ENCODE measurements around the gene GALNT15. TPM values are rescaled to one million over a fixed set of nuclear protein-coding genes. Genes with fewer than 3 reads are reported as not detected.

Gene GALNT15
- total RNA-seq, 1 donor from 2014 or later: 3.9 TPM

GRCh38 chr3:16187213-16187790 is 12.8 kb downstream of the GALNT15 start:
- DNase-seq (ENCODE audit: low spot score): no peak

GRCh38 chr3:16188071-16188470 is 13.6 kb downstream of the GALNT15 start:
- DNase-seq (ENCODE audit: low spot score): no peak

DNA sequence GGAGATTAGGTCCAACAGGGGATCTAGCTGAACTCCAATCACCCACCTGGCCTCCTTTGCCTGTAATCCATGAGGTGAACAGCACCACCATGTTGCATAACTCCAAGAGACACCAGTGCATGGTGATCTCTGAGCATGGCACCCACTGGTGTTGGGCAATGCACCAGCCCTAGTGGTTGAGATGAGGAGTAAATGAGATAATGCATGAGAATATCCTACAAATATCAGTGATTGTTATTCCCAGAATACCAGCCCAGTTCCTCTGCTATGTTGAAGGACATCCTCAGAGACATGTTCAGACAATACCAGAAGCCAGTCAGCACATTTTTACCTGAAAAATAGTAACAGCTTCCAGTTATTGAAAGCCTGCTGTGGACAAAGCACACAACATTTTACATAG is 14.7 kb downstream of the GALNT15 start:
- DNase-seq (ENCODE audit: low spot score): no peak

- DNase-seq (ENCODE audit: low spot score): no peak
Observed at GRCh38 chr3:16190704-16191103, 16.2 kb downstream of the GALNT15 start.

DNA sequence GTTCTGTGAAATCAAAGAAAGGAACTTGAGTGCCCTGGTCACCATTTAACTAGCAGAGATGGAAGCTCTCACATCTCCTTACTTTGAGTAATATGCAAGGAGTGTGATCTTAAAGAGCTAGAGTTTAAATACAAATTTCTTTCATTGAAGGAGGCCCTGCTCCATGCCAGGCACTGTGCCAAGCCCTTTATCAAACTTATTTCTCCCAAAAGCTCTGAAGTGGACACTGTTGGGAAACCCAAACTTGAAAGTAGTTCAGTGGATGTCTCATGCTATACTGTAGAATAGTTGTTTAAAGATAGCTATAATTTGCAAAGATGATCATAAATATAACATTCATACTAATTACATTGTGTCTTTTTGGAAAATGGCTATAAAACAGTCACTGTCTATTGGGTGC is 17.1 kb downstream of the GALNT15 start:
- no peak for DNase-seq (ENCODE audit: low spot score)

DNA sequence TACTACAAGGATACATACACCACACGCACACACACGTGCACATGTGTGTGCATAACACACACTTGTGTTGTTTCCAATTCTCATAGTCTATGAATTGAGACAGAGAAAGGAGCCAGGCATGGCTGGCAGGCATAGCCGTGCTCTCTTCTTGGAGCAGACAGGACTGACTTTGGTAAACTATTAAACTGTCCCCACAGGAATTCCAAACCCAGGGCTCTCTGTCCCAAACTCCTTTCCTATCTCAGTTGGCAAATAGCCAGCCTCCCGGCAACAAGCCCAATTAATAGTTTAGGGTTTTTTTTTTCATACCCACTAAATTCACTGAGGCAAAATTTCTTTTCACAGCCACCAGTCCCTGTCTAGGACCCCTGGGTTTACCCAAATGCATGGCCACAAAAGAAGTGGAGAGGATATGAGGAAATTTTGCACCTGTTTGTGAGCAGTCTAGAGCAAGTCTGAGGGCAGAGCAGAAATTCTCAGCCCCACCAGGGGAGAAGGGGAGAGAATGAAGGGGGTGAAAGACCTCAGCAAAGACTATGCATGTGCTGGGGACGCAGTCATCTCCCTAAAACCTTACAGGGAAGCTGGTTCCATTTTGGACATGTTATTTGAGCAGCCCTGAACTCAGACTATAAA is 17.8 kb downstream of the GALNT15 start:
- DNase-seq (ENCODE audit: low spot score): no peak

- DNase-seq (ENCODE audit: low spot score): no peak
Observed at GRCh38 chr3:16198427-16198826, 23.9 kb downstream of the GALNT15 start.

GRCh38 chr3:16199769-16200168 is 25.3 kb downstream of the GALNT15 start:
- no peak for DNase-seq (ENCODE audit: low spot score)

- DNase-seq (ENCODE audit: low spot score): no peak
Observed at GRCh38 chr3:16200411-16200810, 25.9 kb downstream of the GALNT15 start.

- DNase-seq (ENCODE audit: low spot score): no peak
Observed at GRCh38 chr3:16203031-16203430, 28.6 kb downstream of the GALNT15 start.

- DNase-seq (ENCODE audit: low spot score): no peak
Observed at GRCh38 chr3:16203671-16204629, 29.5 kb downstream of the GALNT15 start.

DNA sequence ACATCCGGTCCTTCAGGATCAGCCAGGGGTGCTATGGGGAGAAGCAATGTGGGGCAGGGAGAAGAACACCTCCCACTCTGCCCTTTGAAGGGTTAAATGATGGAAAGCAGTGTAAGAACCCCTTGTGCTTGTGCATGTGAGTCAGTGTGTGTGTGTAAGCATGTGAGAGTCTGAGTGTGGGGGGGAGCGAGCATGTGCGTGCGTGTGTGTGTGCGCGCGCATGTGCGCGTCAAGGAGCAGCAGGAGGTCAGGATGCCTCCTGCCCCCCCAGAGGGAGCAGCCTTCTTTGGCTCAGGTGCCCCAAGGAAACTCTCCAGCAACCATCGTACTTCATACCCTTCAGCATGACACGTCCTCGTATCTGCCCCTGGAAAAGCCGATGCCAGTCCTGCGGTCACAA is 30.3 kb downstream of the GALNT15 start:
- DNase-seq (ENCODE audit: low spot score): no peak

- no peak for DNase-seq (ENCODE audit: low spot score)
Observed at GRCh38 chr3:16205156-16205870, 30.8 kb downstream of the GALNT15 start.

DNA sequence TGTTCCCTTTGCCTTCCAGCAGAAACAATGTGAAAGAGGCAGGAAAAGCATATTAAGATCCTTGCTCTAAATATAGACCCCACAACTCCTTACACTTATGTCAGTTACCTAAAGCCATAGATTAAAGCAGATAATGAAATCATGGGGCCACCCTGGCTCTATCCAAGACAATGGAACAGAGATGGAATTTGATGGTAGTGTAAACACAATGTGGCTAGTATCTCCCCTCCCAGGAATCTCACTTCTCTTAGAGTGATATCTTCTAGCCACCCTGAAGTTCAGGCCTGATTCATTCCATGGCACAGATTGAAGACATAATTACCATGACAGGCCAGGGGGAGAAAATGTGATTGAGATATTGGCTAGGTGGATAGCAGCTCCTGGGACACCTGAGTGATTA is 32.6 kb downstream of the GALNT15 start:
- no peak for DNase-seq (ENCODE audit: low spot score)

DNA sequence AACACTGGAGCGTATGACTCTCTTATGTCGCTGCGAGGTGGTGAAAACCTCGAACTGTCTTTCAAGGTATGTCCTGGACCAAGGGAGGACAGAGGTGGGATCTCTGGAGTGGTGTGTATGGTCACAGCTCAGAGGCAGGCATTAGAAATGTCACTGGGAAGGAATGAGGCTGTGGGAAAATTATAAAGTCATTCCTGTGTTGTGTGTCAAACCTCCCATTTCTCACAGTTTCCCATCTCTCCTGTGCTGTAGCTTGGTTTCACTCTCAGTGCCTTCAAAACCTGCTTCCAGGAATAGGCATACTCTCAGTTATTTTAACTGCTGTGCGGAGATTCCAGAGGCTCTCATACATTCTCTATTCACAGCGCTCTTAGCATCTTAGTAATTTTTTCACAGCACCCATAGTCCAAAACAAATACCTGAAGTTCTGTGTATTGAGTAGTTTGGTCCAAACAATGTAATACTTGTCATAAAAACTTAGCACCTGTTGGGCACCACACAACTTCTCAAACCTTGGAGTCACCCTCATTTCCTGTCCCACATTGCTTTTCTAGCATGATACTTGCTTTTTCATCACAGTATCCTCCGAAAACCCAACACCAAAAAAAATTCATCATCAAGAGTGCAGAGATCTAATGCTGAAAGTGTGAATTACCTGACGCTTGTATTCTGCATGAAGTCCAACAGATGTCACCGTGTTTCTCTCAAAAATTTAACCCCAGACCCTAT is 36.9 kb downstream of the GALNT15 start:
- no peak for DNase-seq (ENCODE audit: low spot score)

GRCh38 chr3:16214366-16214765 is 39.9 kb downstream of the GALNT15 start:
- DNase-seq (ENCODE audit: low spot score): no peak

DNA sequence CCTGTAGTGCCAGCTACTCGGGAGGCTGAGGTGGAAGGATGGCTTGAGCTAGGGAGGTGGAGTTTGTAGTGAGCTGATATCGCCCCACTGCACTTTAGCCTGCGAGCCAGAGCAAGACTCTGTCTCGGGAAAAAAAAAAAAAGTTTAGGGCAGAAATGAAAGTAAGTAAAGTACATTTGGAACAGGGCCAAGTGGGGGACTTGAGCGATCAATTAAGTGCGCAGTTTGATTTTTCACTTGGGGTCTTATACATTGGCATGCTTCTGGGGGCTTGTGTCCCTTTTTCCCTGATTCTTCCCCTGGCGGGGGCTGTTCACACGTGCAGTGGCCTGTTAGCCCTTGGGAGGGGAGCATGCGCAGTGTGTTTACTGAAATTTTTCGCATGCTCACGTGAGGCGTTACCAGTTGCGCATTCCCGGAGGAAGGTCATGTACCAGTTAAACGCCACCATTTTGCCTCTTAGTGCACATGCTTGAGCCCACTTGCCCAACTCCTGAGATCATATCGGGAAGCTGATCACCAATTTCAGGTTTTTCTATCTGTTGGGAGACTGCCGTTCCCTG is 42.0 kb downstream of the GALNT15 start:
- DNase-seq (ENCODE audit: low spot score): no peak

- DNase-seq (ENCODE audit: low spot score): no peak
Observed at GRCh38 chr3:16219777-16220176, 45.3 kb downstream of the GALNT15 start.

- no peak for DNase-seq (ENCODE audit: low spot score)
Observed at GRCh38 chr3:16221990-16222389, 47.5 kb downstream of the GALNT15 start.

DNA sequence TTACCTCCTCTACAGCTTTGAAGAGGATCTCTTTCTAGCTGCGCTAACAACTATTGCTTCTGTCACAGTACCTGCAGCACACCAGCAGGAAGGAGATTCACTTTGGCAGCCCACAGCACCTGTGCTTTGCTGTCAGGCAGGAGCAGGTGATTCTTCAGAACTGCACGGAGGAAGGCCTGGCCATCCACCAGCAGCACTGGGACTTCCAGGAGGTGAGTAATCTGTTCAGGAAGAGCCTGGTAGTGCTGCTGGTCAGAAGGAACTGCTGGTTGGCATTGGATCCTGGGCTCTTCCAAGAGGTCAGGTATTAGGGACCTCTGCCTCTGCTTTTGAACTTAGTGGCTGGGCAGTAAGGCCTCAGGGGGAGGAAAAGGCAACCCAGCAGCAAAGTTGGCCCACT is 48.1 kb downstream of the GALNT15 start:
- no peak for DNase-seq (ENCODE audit: low spot score)

GRCh38 chr3:16224325-16224724 is 49.8 kb downstream of the GALNT15 start:
- DNase-seq (ENCODE audit: low spot score): no peak

Measured in mucosa of gallbladder (tissue), 1 donor.